ENCODE data around the gene CNGB1.
"Not testable (repeated sequence)": the region's sequence is repeated elsewhere in the genome, so short reads cannot be mapped to it uniquely, and the experiment has no call there.

CNGB1 gene

GRCh38 chr16:57900796-57901479 lies 70.0 kb downstream of the CNGB1 start:
- FAIRE-seq = no peak

- FAIRE-seq = no peak
These were observed 70.9 kb downstream of the CNGB1 start for GRCh38 chr16:57899771-57900661.

- no peak for FAIRE-seq
These were observed 72.0 kb downstream of the CNGB1 start for GRCh38 chr16:57898961-57899360.

- no peak for FAIRE-seq
These were observed 72.9 kb downstream of the CNGB1 start for GRCh38 chr16:57897996-57898395.

GRCh38 chr16:57897053-57897784 lies 73.7 kb downstream of the CNGB1 start:
- FAIRE-seq = no peak

GRCh38 chr16:57895081-57895547 lies 75.8 kb downstream of the CNGB1 start:
- not testable (repeated sequence) for FAIRE-seq

GRCh38 chr16:57894390-57895080 lies 76.4 kb downstream of the CNGB1 start:
- FAIRE-seq = no peak

- no peak for FAIRE-seq
These were observed 77.2 kb downstream of the CNGB1 start for GRCh38 chr16:57893559-57894389.

- FAIRE-seq = no peak
These were observed 77.7 kb downstream of the CNGB1 start for GRCh38 chr16:57893217-57893558.

- FAIRE-seq = no peak
These were observed 78.4 kb downstream of the CNGB1 start for GRCh38 chr16:57892447-57893096.

- FAIRE-seq = no peak
These were observed 78.9 kb downstream of the CNGB1 start for GRCh38 chr16:57892041-57892440.

GRCh38 chr16:57890752-57891111 lies 80.2 kb downstream of the CNGB1 start:
- FAIRE-seq = no peak

- no peak for FAIRE-seq
These were observed 80.8 kb downstream of the CNGB1 start for GRCh38 chr16:57889960-57890751.

- FAIRE-seq = no peak
These were observed 81.4 kb downstream of the CNGB1 start for GRCh38 chr16:57889522-57889921.

- no peak for FAIRE-seq
These were observed 81.8 kb downstream of the CNGB1 start for GRCh38 chr16:57889111-57889510.

- no peak for FAIRE-seq
These were observed 82.8 kb downstream of the CNGB1 start for GRCh38 chr16:57888128-57888527.

GRCh38 chr16:57887711-57888110 lies 83.2 kb downstream of the CNGB1 start:
- no peak for FAIRE-seq

- FAIRE-seq = no peak
These were observed 84.5 kb downstream of the CNGB1 start for GRCh38 chr16:57886427-57886826.

GRCh38 chr16:57884655-57885133 lies 86.2 kb downstream of the CNGB1 start:
- FAIRE-seq = no peak

- FAIRE-seq = no peak
These were observed 86.8 kb downstream of the CNGB1 start for GRCh38 chr16:57883953-57884654.

Data from endometrium (tissue), 2 donors.